ENCODE data around the gene KPTN. TPM values are rescaled to one million over a fixed set of nuclear protein-coding genes. Genes with fewer than 3 reads are reported as not detected.

KPTN gene
- total and polyA plus RNA-seq, 2 of the 8 experiments (the other 6 are each of a cell fraction or from before 2014, with no cell fraction given) = 23.6 to 31.3 TPM

DNA sequence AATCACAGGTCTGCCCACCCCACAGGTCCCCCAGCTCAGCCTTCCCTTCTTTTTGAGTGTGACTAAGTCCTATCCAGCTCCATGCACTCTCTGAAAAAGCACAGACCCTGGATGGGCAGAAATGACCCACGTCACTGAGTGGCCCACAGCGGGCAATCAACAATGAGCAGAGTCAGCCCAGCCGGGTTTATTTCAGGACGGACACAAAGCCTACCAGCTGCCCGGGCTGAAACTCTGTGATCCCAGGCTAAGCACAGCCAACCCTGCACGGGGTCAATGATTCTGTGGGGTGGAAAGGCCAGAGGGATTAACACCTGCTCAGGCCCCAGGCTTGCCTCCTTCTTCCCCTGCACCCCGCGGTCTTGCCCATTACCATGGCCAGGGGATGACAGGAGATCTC is 22.4 kb upstream of the KPTN start:
- H3K9ac ChIP-seq (replicated peaks in 1 of 4; ENCODE audit: extremely low read depth in 1 of 4, low read depth in 3 of 4, low read length in 3 of 4) = no peak overlapping the region
- no peak overlapping the region for H3K23ac ChIP-seq (ENCODE audit: insufficient read length)
- H2BK15ac ChIP-seq (ENCODE audit: low read length) = no peak overlapping the region
- POLR2A ChIA-PET (ENCODE audit: partially characterized antibody) = interaction anchor here (1.2 to 5.0 kb wide), 4 partner anchors 9 to 22 kb away, joined by 3 to 17 read pairs (median 6); partner anchors contain the start of gene KPTN
- no peak overlapping the region for H2AFZ ChIP-seq (ENCODE audit: low read length)
- H4K5ac ChIP-seq (ENCODE audit: insufficient read length, low read depth, low read length) = no peak overlapping the region
- no peak overlapping the region for H3K14ac ChIP-seq (ENCODE audit: insufficient read length)
- no peak overlapping the region for H4K91ac ChIP-seq (replicated peaks; ENCODE audit: insufficient read length, low read length)
- FAIRE-seq (no peak), DNase-seq (ENCODE audit: low read depth in 1 of 2, low spot score in 2 of 2) (no peak)
- H3K23me2 ChIP-seq (ENCODE audit: low read depth, low read length) = no peaks in the 10 kb centered on the region
- no peaks in the 10 kb centered on the region for H3K9me3 ChIP-seq (ENCODE audit: insufficient read depth in 2 of 2, low read depth in 1 of 2, low read length in 1 of 2)
- H2BK120ac ChIP-seq (replicated peaks; ENCODE audit: low read depth, low read length) = no peak overlapping the region
- no peak overlapping the region for H3K4me3 ChIP-seq (ENCODE audit: extremely low read depth in 1 of 4, insufficient read depth in 2 of 4, low read depth in 3 of 4, low read length in 4 of 4)
- H3K27me3 ChIP-seq (replicated peaks in 1 of 4; ENCODE audit: control insufficient read depth in 3 of 4, extremely low read depth in 1 of 4, insufficient read depth in 3 of 4, low read length in 3 of 4) = no peaks in the 10 kb centered on the region
- no peak overlapping the region for H3K56ac ChIP-seq (replicated peaks; ENCODE audit: insufficient read length, low read depth, low read length)
- peaks cover 0 to 8% (median under 1%) of the 10 kb centered on the region in 4 experiments; a peak in 4 of 7 replicates for H3K4me1 ChIP-seq (replicated peaks in 1 of 4; ENCODE audit: control insufficient read depth in 3 of 4, insufficient read depth in 4 of 4, low read length in 3 of 4)
- H3K4me2 ChIP-seq (ENCODE audit: insufficient read depth in 1 of 2, low read depth in 2 of 2, low read length in 2 of 2) = no peak overlapping the region
- peaks cover 9% of the 10 kb centered on the region in 2 experiments for H4K20me1 ChIP-seq (replicated peaks in 1 of 2; ENCODE audit: control insufficient read depth in 1 of 2, insufficient read depth in 2 of 2, low read length in 2 of 2)
- H2BK5ac ChIP-seq (ENCODE audit: low read depth, low read length) = no peak overlapping the region
- H3K4ac ChIP-seq (replicated peaks; ENCODE audit: insufficient read length, low read depth, low read length) = no peak overlapping the region
- H4K8ac ChIP-seq (ENCODE audit: extremely low read depth, insufficient read depth, low read length) = no peak overlapping the region
- H3K27ac ChIP-seq (ENCODE audit: low read depth, low read length) = no peak overlapping the region; the same call in 1 of the 2 replicates
- CTCF ChIA-PET (ENCODE audit: partially characterized antibody) = interaction anchor here (0.6 to 2.5 kb wide), 5 partner anchors 10 to 237 kb away, joined by 3 to 10 read pairs (median 3); no protein-coding TSS in a partner anchor
- no peak overlapping the region for H3K18ac ChIP-seq (ENCODE audit: extremely low read depth, low read length)
- H3K36me3 ChIP-seq (ENCODE audit: control insufficient read depth in 2 of 4, insufficient read depth in 4 of 4, low read length in 3 of 4) = no peaks in the 10 kb centered on the region
- H3K79me1 ChIP-seq (ENCODE audit: low read depth, low read length) = peaks cover 21% of the 10 kb centered on the region
- H3K79me2 ChIP-seq (ENCODE audit: control insufficient read depth in 1 of 2, insufficient read depth in 2 of 2, low read length in 2 of 2) = peaks cover 3 to 53% of the 10 kb centered on the region in 2 experiments; a peak in 2 of 4 replicates
- H2BK20ac ChIP-seq (ENCODE audit: low read length) = no peak overlapping the region
- 90% methylated on average over 8 of the region's 8 CpGs; no CpG with 5 or more reads in 1 of the 2 experiments for WGBS, 2 experiments (ENCODE audit: extremely low coverage in 1 of 2, insufficient coverage in 1 of 2, insufficient read length in 1 of 2, insufficient replicate concordance in 2 of 2, low coverage in 1 of 2, low lambda C conversion rate in 2 of 2, missing lambda C conversion rate in 1 of 2)
- H2AK5ac ChIP-seq (ENCODE audit: low read depth, low read length) = no peak overlapping the region
- H2BK12ac ChIP-seq (ENCODE audit: low read depth, low read length) = no peak overlapping the region
- no peak for TF ChIP-seq RNF2 (IDR thresholded peaks at IDR 0.05; ENCODE audit: borderline replicate concordance, low read depth, low read length, missing control alignments, poor library complexity, severe bottlenecking)
- no peak for TF ChIP-seq CHD2 (IDR thresholded peaks at IDR 0.05; ENCODE audit: low read length)
- no peak for TF ChIP-seq GTF2F1 (IDR thresholded peaks at IDR 0.05; ENCODE audit: borderline replicate concordance, low read depth, low read length)
- TF ChIP-seq RBBP5 (IDR thresholded peaks at IDR 0.05; ENCODE audit: borderline replicate concordance, low read depth, low read length) = no peak
- TF ChIP-seq HDAC2 (IDR thresholded peaks at IDR 0.05; ENCODE audit: borderline replicate concordance in 1 of 2, low read depth in 2 of 2, low read length in 2 of 2) = no peak
- TF ChIP-seq EP300 (IDR thresholded peaks at IDR 0.05; ENCODE audit: borderline replicate concordance in 1 of 2, low read depth in 2 of 2, low read length in 2 of 2) = no peak
- TF ChIP-seq JUN (IDR thresholded peaks at IDR 0.05; ENCODE audit: low read depth, low read length) = no peak
- TF ChIP-seq CBX8 (IDR thresholded peaks at IDR 0.05; ENCODE audit: borderline replicate concordance, low read depth, low read length) = no peak
- TF ChIP-seq KDM4A (IDR thresholded peaks at IDR 0.05; ENCODE audit: low read depth, low read length, severe bottlenecking) = no peak
- TF ChIP-seq HDAC6 (IDR thresholded peaks at IDR 0.05; ENCODE audit: low read depth, low read length) = no peak
- TF ChIP-seq POLR2A (IDR thresholded peaks at IDR 0.05; ENCODE audit: control extremely low read depth in 1 of 2, low read depth in 2 of 2, low read length in 2 of 2) = no peak
- no peak for TF ChIP-seq EGR1 (IDR thresholded peaks at IDR 0.05; ENCODE audit: borderline replicate concordance, low read depth, low read length)
- TF ChIP-seq CEBPB (IDR thresholded peaks at IDR 0.05; ENCODE audit: low read depth, low read length) = no peak
- no peak for TF ChIP-seq SUZ12 (IDR thresholded peaks at IDR 0.05; ENCODE audit: low read length)

Measured in H1 (cell line).